HG03103 (cell line): ENCODE data around the gene UCP3.

Source experiments
- ATAC-seq: cut with Tn5 transposase; IDR thresholded peaks from one replicate; pipeline ENCODE4 v1.9.1; 2021; ENCODE audit warnings: low read depth; ENCODE audit not compliant: unreplicated experiment

UCP3 gene

GRCh38 chr11:73958521-73959141, 50.3 kb downstream of the UCP3 start:
- no peak for ATAC-seq

DNA sequence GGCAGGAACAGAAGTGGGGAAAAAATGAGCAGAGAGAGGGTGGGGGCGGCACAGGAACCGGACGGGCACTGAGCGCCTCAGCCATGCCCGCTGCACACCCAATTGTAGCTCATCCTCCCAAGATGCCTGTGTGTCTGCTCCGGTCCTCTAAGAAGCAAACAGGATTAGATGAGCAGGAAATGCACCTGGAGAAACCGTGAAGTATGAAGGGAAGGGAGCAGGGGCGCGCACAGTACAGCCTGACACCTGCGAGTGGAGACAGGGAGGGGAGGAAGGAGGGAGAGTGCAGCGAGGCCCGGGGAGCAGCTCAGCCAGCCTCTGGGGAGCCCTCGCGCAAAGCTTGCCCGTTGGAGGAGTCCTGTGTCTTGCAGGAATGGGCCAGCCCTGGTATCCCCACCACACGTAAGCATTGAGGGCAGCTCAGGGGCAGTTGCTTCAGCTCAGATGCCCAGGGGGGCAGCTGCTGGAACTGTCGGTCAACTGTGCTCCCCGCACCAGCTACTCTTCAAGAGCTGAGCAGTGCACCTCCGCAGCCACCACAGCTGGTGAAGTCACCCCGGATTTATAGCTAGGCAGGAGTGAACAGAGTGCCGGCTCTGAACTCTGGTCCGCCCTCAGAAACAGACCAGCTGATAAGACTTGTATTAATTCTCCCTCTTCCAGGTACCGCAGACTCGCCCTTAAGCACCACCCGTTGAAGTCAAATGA, 51.1 kb downstream of the UCP3 start:
- ATAC-seq: no peak

GRCh38 chr11:73956876-73957653, 51.8 kb downstream of the UCP3 start:
- no peak for ATAC-seq

- no peak for ATAC-seq
These were observed 57.1 kb downstream of the UCP3 start for GRCh38 chr11:73951797-73952196.

DNA sequence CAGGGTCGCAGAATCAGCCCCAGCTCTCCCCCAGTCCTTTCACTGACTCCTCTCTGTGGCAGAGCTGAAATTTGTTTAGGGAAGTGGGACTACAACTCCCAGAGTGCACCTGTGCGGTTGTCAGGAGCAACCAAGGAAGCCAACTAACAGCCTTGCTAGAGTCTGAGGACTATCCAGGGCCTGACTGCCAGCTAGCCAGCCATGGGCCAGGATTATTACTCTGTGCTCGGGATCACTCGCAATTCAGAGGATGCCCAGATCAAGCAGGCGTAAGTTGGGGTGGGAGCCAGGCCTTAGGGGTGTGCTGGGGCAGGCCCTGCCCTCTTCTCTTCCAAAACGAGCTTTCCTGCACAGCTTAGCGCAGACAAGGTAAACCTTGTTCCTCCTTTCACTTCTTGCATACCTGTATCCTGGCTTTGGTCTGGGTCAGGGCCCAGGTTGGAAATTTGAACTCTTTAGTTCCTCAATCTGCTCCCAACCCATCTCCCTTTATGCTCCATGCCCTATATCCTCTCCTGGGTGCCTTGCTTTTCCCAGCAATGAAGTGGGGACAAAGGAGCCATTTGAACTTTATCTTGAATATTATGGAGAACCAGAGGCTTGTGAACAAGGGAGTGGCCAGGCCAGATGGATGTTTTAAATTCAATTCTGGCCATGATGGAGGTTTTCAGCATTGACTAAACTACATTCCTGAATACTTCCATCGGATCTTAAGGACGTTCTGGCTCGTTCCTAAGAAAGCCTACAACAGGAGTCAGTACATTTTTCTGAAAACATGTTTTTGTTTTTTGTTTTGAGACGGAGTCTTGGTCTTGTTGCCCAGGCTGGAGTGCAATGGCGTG, 57.8 kb downstream of the UCP3 start, which contains the start of gene DNAJB13:
Gene DNAJB13, plus strand, starts transcription at position 158 of the 842 bp plus-strand sequence. Its CDS starts 44 bp downstream, at position 202.
- no peak for ATAC-seq
